GM12878 (cell line): ENCODE data around the gene PIGBOS1. TPM values are rescaled to one million over a fixed set of nuclear protein-coding genes. Genes with fewer than 3 reads are reported as not detected.
"Not testable (repeated sequence)": the region's sequence is repeated elsewhere in the genome, so short reads cannot be mapped to it uniquely, and the experiment has no call there.

ENCODE experiments used
- ATAC-seq: fragments of 200-7000 bp; cut with Tn5 transposase; 3 replicates; pipeline ENCODE4 v1.9.1; 2020; ENCODE audit warnings: mild to moderate bottlenecking, moderate library complexity
- BruUV-seq: library from RNA; stranded (reverse); fragments of 400-500 nt; replicated peaks from 2 replicates; lab custom pipeline; 2021; lab: Mats Ljungman, UMichigan
- CTCF ChIA-PET: fragments of 300-600 bp; sonication (Branson Sonifier 250); formaldehyde crosslinking; extraction: SDS; loops from one replicate; lab custom pipeline; 2021; ENCODE audit warnings: inconsistent platforms; lab: Yijun Ruan, JAX
- POLR2A ChIA-PET: fragments of 350-600 bp; formaldehyde crosslinking; extraction: SDS; loops from one replicate; lab custom pipeline; 2021; ENCODE audit warnings: inconsistent platforms; lab: Charles Lee
- RAD21 ChIA-PET: fragments of 300-600 bp; sonication (Branson Sonifier 250); formaldehyde crosslinking; loops from one replicate; lab custom pipeline; 2023; ENCODE audit warnings: antibody characterized with exemption; ENCODE audit not compliant: unreplicated experiment; lab: Charles Lee
- SMC1A ChIA-PET: fragments of 300-600 bp; sonication (Branson Sonifier 250); formaldehyde crosslinking; loops from one replicate; lab custom pipeline; 2023; ENCODE audit not compliant: unreplicated experiment, uncharacterized antibody; lab: Charles Lee
- DNase-seq: peaks from one replicate; pipeline ENCODE4 v3.0.0-alpha.2; 2011; ENCODE audit warnings: low read depth, low spot score
- FAIRE-seq: peaks from 3 replicates; lab custom pipeline; 2011; peaks lifted over from hg19 to GRCh38; lab: Jason Lieb, UNC
- H2AFZ ChIP-seq: 2 replicates; pipeline ENCODE4 v1.6.0; 2011; ENCODE audit warnings: low read depth, low read length, control low read depth; ENCODE audit not compliant: control insufficient read depth
- H3K27ac ChIP-seq: 2 replicates; pipeline ENCODE4 v1.5.1; 2011; ENCODE audit warnings: control low read depth; ENCODE audit not compliant: control insufficient read depth, insufficient read depth
- H3K27me3 ChIP-seq, 2 experiments: replicated peaks in 1 of 2; 2 replicates each; pipeline versions ENCODE4 v1.6.0 to v1.6.1; 2011; ENCODE audit warnings: low read length in 1 of 2; ENCODE audit not compliant: control insufficient read depth in 2 of 2, insufficient read depth in 2 of 2
- H3K36me3 ChIP-seq, 2 experiments: 2 replicates each; pipeline ENCODE4 v1.5.1; 2011; ENCODE audit warnings: low read length in 1 of 2; ENCODE audit not compliant: control insufficient read depth in 2 of 2, insufficient read depth in 2 of 2
- H3K4me1 ChIP-seq: 2 replicates; pipeline ENCODE4 v1.6.1; 2011; ENCODE audit warnings: mild to moderate bottlenecking, low read length, moderate library complexity, mixed read lengths; ENCODE audit not compliant: control insufficient read depth, insufficient read depth
- H3K4me2 ChIP-seq: 2 replicates; pipeline ENCODE4 v1.6.0; 2011; ENCODE audit warnings: control low read depth; ENCODE audit not compliant: control insufficient read depth, insufficient read depth
- H3K4me3 ChIP-seq: fragments of 200-600 bp; sonication (generic); 2 replicates; pipeline ENCODE4 v1.5.1; 2016
- H3K79me2 ChIP-seq: 2 replicates; pipeline ENCODE4 v1.6.0; 2011; ENCODE audit warnings: low read length; ENCODE audit not compliant: control insufficient read depth, insufficient read depth
- H3K9ac ChIP-seq: 2 replicates; pipeline ENCODE4 v1.8.0; 2011; ENCODE audit warnings: low read length, control low read depth, mixed read lengths; ENCODE audit not compliant: control insufficient read depth, insufficient read depth
- H3K9me3 ChIP-seq: replicated peaks from 3 replicates; pipeline ENCODE4 v1.5.1; 2011; ENCODE audit warnings: mild to moderate bottlenecking, low read length; ENCODE audit not compliant: control insufficient read depth, insufficient read depth
- H4K20me1 ChIP-seq: 2 replicates; pipeline ENCODE4 v1.6.0; 2011; ENCODE audit not compliant: control insufficient read depth, insufficient read depth
- CEBPB ChIP-seq, 2 experiments: fragments of 150-350 bp in 1 of 2; IDR thresholded peaks; 2 replicates each; pipeline ENCODE4 v1.6.1; 2012 to 2014; ENCODE audit warnings: low read depth in 2 of 2, low read length in 2 of 2, borderline replicate concordance in 1 of 2, inconsistent platforms in 1 of 2
- GATAD2B ChIP-seq: fragments of 450-650 bp; conservative IDR thresholded peaks from 2 replicates; pipeline ENCODE4 v1.6.1; 2017; ENCODE audit warnings: low read depth, mild to moderate bottlenecking, moderate library complexity
- JUND ChIP-seq: IDR thresholded peaks from 2 replicates; pipeline ENCODE4 v1.6.1; 2012; ENCODE audit warnings: low read depth, mild to moderate bottlenecking, low read length, improper control_type of control experiment, moderate library complexity
- PRDM15 ChIP-seq: fragments of 450-650 bp; formaldehyde crosslinking; IDR thresholded peaks from 2 replicates; pipeline ENCODE4 v1.4.0; 2020; ENCODE audit warnings: mild to moderate bottlenecking, moderate library complexity
- RAD21 ChIP-seq: IDR thresholded peaks from 2 replicates; pipeline ENCODE4 v1.6.1; 2011; ENCODE audit warnings: mild to moderate bottlenecking, low read depth, low read length, moderate library complexity; ENCODE audit not compliant: insufficient read depth
- RB1 ChIP-seq: fragments of 450-650 bp; formaldehyde crosslinking; IDR thresholded peaks from 2 replicates; pipeline ENCODE4 v1.6.1; 2017; ENCODE audit warnings: mild to moderate bottlenecking, borderline replicate concordance
- RFX5 ChIP-seq: IDR thresholded peaks from 2 replicates; pipeline ENCODE4 v1.6.1; 2011; ENCODE audit warnings: low read depth, low read length, improper control_type of control experiment
- SMARCA5 ChIP-seq: fragments of 450-650 bp; IDR thresholded peaks from 2 replicates; pipeline ENCODE4 v1.6.1; 2017; ENCODE audit warnings: mild to moderate bottlenecking
- SP1 ChIP-seq: IDR thresholded peaks from one replicate; pipeline ENCODE4 v1.6.1; 2011; ENCODE audit warnings: low read depth, low read length
- ZNF217 ChIP-seq: fragments of 450-650 bp; IDR thresholded peaks from 2 replicates; pipeline ENCODE4 v1.6.1; 2017; ENCODE audit warnings: antibody characterized with exemption, mild to moderate bottlenecking
- ZZZ3 ChIP-seq: IDR thresholded peaks from 2 replicates; pipeline ENCODE4 v1.6.1; 2011; ENCODE audit warnings: low read depth; ENCODE audit not compliant: control insufficient read depth, insufficient read length
- WGBS: methylation state at CpG from one replicate; pipeline ENCODE4 v1.1.6; 2016; ENCODE audit warnings: low lambda C conversion rate; ENCODE audit not compliant: insufficient replicate concordance, insufficient coverage; ENCODE audit errors: missing lambda C conversion rate; 5-methylcytosine and 5-hydroxymethylcytosine counted together
- in situ Hi-C: fragments of 300-500 bp; cut with MboI; formaldehyde crosslinking; loops from 9 replicates; pipeline ENCODE4 v1.14.3; 2018; ENCODE audit warnings: mixed read lengths
- intact Hi-C: fragments of 100-400 bp; cut with micrococcal nuclease; formaldehyde crosslinking; loops from one replicate; pipeline ENCODE4 v1.14.2; 2022; ENCODE audit not compliant: unreplicated experiment
- polyA plus RNA-seq, 11 experiments: library from polyadenylated mRNA; depleted of rRNA in 4 of 11; unstranded in 6 of 11; stranded (reverse) in 5 of 11; fragments of >200 nt; fragmentation: Nextera tagmentation in 4 of 11; fragmentation: Illumina TruSeq in 1 of 11; extraction: Ambion mirVana in 4 of 11; extraction: Trizol in 1 of 11; gene quantifications; 1 replicate in 1 of 11; 2 replicates in 10 of 11; pipeline versions ENCODE4 v1.2.1 to v1.2.3, GENCODE V29; 2011 to 2016; ENCODE audit warnings: inconsistent platforms in 2 of 11, missing spikeins in 2 of 11, low read depth in 1 of 11
- total RNA-seq, 4 experiments: library from RNA; depleted of rRNA in 3 of 4; stranded (reverse); fragments of >200 nt in 3 of 4; fragmentation: Illumina TruSeq in 1 of 4; extraction: Trizol in 1 of 4; gene quantifications; 2 replicates each; pipeline versions ENCODE4 v1.2.1 to v1.2.3, GENCODE V29; 2013 to 2021

The PIGBOS1 gene
- total and polyA plus RNA-seq, 10 of the 15 experiments (the other 5 are each of a cell fraction or from before 2014, with no cell fraction given), result 7.1 to 24.7 (median 10.2) TPM

DNA sequence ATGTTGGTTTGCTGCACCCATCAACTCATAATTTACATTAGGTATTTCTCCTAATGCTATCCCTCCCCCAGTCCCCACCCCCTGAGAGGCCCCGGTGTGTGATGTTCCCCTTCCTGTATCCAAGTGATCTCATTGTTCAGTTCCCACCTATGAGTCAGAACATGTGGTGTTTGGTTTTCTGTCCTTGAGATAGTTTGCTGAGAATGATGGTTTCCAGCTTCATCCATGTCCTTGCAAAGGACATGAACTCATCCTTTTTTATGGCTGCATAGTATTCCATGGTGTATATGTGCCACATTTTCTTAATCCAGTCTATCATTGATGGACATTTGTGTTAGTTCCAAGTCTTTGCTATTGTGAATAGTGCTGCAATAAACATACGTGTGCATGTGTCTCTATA is 38.3 kb downstream of the PIGBOS1 start:
- ATAC-seq, H3K9ac ChIP-seq, H3K27me3 ChIP-seq, H4K20me1 ChIP-seq, H3K36me3 ChIP-seq, CTCF ChIA-PET, FAIRE-seq, H2AFZ ChIP-seq, H3K9me3 ChIP-seq, BruUV-seq, DNase-seq, H3K4me3 ChIP-seq, H3K4me2 ChIP-seq, H3K27ac ChIP-seq: not testable (repeated sequence)
- intact Hi-C loops (loop anchor here (5.0 to 10.0 kb wide), 3 partner anchors 127 to 766 kb away; partner anchors contain the start of genes CCPG1 and PIERCE2), in situ Hi-C loops (loop anchor here (5.0 kb wide), 1 partner anchor 58 kb away; no protein-coding TSS in a partner anchor)
- Histone ChIP-seq H3K79me2 (peaks cover 16% of the 10 kb centered on the region), H3K4me1 (peaks cover 48% of the 10 kb centered on the region)
- RAD21 ChIA-PET, result interaction anchor here (0.7 to 1.4 kb wide), 4 partner anchors 9 to 59 kb away, joined by 3 to 5 read pairs (median 3); partner anchors contain the start of genes PIGB and PIGBOS1
- 100% methylated on average over 2 of the region's 2 CpGs for WGBS
- TF ChIP-seq ZNF217, result 0 out of 2 replicates have a peak, but pooled peaks have one; percentile 53
- POLR2A ChIA-PET, result interaction anchor here (0.9 to 2.1 kb wide), 3 partner anchors 16 to 59 kb away, joined by 3 to 9 read pairs (median 3); no protein-coding TSS in a partner anchor
- SMC1A ChIA-PET, result interaction anchor here (1.8 to 11.6 kb wide), 3 partner anchors 13 to 61 kb away, joined by 6 to 110 read pairs (median 6); partner anchors contain the start of genes PIGB and PIGBOS1

- BruUV-seq, result no TSS peak
- Histone ChIP-seq H4K20me1 (no peaks in the 10 kb centered on the region), H3K9ac (peak overlapping the region; percentile 31), H3K36me3 (no peaks in the 10 kb centered on the region; a peak in 1 of 4 replicates), H3K79me2 (peaks cover 16% of the 10 kb centered on the region), H3K4me3 (peak overlapping the region; percentile 11; the same call in 1 of the 2 replicates), H3K4me2 (peak overlapping the region; percentile 62), H3K27me3 (no peaks in the 10 kb centered on the region), H3K4me1 (peaks cover 48% of the 10 kb centered on the region), H3K9me3 (no peaks in the 10 kb centered on the region; the same call in 2 of the 3 replicates), H2AFZ (no peak overlapping the region), H3K27ac (peak overlapping the region; percentile 84)
- 3% methylated on average over 4 of the region's 4 CpGs for WGBS
- FAIRE-seq, result peak; percentile 76
- DNase-seq, result peak; percentile 96
- POLR2A ChIA-PET, result interaction anchor here (0.5 to 1.1 kb wide), 4 partner anchors 15 to 1071 kb away, joined by 3 to 9 read pairs (median 4); no protein-coding TSS in a partner anchor
- CTCF ChIA-PET, result no interaction called here
- in situ Hi-C loops, result loop anchor here (5.0 kb wide), 1 partner anchor 58 kb away; no protein-coding TSS in a partner anchor
- intact Hi-C loops, result loop anchor here (5.0 to 10.0 kb wide), 3 partner anchors 127 to 765 kb away; partner anchors contain the start of genes CCPG1 and PIERCE2
- SMC1A ChIA-PET, result interaction anchor here (1.8 to 11.6 kb wide), 4 partner anchors 12 to 61 kb away, joined by 6 to 110 read pairs (median 22); partner anchors contain the start of genes PIGB and PIGBOS1
- ATAC-seq, result peak; percentile 74
- RAD21 ChIA-PET, result interaction anchor here (1.1 to 3.4 kb wide), 3 partner anchors 39 to 63 kb away, joined by 3 to 14 read pairs (median 5); partner anchors contain the start of genes PIGB and PIGBOS1
- TF ChIP-seq RAD21, result peak; percentile 26; the same call in 1 of the 2 replicates
- no peak for TF ChIP-seq GATAD2B
- peak in 1 of 2 experiments; percentile 51; a peak in 1 of 4 replicates for TF ChIP-seq CEBPB (IDR thresholded peaks at IDR 0.05; ENCODE audit: borderline replicate concordance in 1 of 2, low read depth in 2 of 2, low read length in 2 of 2)
- TF ChIP-seq PRDM15 (CRISPR knock-in tag), result no peak
- TF ChIP-seq SP1, result no peak
- no peak for TF ChIP-seq RB1
- no peak for TF ChIP-seq ZZZ3
- TF ChIP-seq SMARCA5, result peak; percentile 19; the same call in 1 of the 2 replicates
- TF ChIP-seq JUND, result peak; percentile 59; the same call in 1 of the 2 replicates
- no peak for TF ChIP-seq RFX5
Observed at GRCh38 chr15:55279746-55280351, 39.1 kb downstream of the PIGBOS1 start.
